Measurements from ENCODE around the gene ARMC3. TPM values are rescaled to one million over a fixed set of nuclear protein-coding genes. Genes with fewer than 3 reads are reported as not detected.

ARMC3 gene
- total and polyA plus RNA-seq, 4 donors: 0.05 TPM; not detected in 3

DNA sequence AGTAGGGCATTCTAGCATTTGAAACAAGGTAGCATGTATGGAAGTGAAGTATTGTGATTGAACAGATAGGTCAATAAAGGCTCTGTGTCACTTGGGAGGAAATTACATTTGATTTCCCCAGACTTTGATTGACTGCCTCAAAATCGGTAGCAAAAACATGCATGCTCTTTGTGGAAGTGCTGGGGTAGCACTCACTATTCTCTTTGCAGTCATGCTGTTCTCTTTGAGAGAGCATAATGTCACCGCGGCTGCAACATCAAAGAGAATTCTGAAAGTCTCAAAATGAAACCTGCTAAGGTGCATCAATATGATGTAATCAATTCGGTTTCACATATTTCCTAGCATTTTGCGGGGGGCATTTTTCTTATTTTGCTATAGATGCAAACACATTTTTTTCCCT, 64.2 kb downstream of the ARMC3 start:
- Histone ChIP-seq H3K4me1 (ENCODE audit: control insufficient read depth in 4 of 4, insufficient read depth in 4 of 4, low read length in 3 of 4) (peaks cover 2 to 19% (median 14%) of the 10 kb centered on the region in 4 donors), H3K9me3 (ENCODE audit: control insufficient read depth in 4 of 4, low read length in 3 of 4) (no peaks in the 10 kb centered on the region), H3K27ac (ENCODE audit: low read depth in 1 of 2, low read length in 2 of 2) (no peak overlapping the region), H3K9ac (ENCODE audit: low read depth in 1 of 2, low read length in 2 of 2) (no peak overlapping the region), H3K36me3 (ENCODE audit: control insufficient read depth in 4 of 4, insufficient read depth in 3 of 4, low read depth in 1 of 4, low read length in 3 of 4) (no peaks in the 10 kb centered on the region), H3K4me3 (ENCODE audit: low read depth in 1 of 3, low read length in 3 of 3) (no peak overlapping the region), H3K27me3 (ENCODE audit: control insufficient read depth in 4 of 4, insufficient read depth in 4 of 4, low read length in 3 of 4) (no peaks in the 10 kb centered on the region)
- DNase-seq (ENCODE audit: low spot score): no peak
- WGBS: 31% methylated on average over 5 of the region's 5 CpGs
- TF ChIP-seq TAF1 (conservative IDR thresholded peaks at IDR 0.05): no peak
- TF ChIP-seq FOXA2 (IDR thresholded peaks at IDR 0.05): no peak
- no peak for TF ChIP-seq NR2F2 (IDR thresholded peaks at IDR 0.05)
- TF ChIP-seq, protein P1, sequence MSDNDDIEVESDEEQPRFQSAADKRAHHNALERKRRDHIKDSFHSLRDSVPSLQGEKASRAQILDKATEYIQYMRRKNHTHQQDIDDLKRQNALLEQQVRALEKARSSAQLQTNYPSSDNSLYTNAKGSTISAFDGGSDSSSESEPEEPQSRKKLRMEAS (IDR thresholded peaks at IDR 0.05): no peak
- TF ChIP-seq YY1 (IDR thresholded peaks at IDR 0.05): no peak

DNA sequence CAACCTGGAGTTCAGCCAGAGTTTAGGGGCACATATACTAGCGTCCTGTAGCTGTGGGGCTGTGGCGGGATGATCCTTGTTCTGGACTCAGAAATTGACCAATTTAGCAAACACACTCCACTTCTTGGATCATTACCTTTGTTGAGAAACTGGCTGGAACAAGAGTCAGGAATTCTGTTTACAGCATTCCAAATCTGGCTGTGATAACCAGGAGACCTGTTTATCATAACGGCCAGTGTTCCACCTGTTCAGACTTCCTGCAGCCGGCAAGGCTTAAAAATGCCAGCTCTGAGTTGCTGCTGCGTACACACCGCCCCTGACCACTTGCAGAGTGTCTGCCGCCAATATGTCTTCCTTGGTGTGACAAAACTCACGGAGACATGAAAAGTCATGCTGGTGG, 64.8 kb downstream of the ARMC3 start:
- 26% methylated on average over 8 of the region's 8 CpGs for WGBS
- Histone ChIP-seq H3K4me1 (ENCODE audit: control insufficient read depth in 4 of 4, insufficient read depth in 4 of 4, low read length in 3 of 4) (peaks cover 2 to 19% (median 14%) of the 10 kb centered on the region in 4 donors), H3K27ac (ENCODE audit: low read depth in 1 of 2, low read length in 2 of 2) (no peak overlapping the region), H3K36me3 (ENCODE audit: control insufficient read depth in 4 of 4, insufficient read depth in 3 of 4, low read depth in 1 of 4, low read length in 3 of 4) (no peaks in the 10 kb centered on the region), H3K4me3 (ENCODE audit: low read depth in 1 of 3, low read length in 3 of 3) (no peak overlapping the region), H3K9me3 (ENCODE audit: control insufficient read depth in 4 of 4, low read length in 3 of 4) (no peaks in the 10 kb centered on the region), H3K27me3 (ENCODE audit: control insufficient read depth in 4 of 4, insufficient read depth in 4 of 4, low read length in 3 of 4) (no peaks in the 10 kb centered on the region), H3K9ac (ENCODE audit: low read depth in 1 of 2, low read length in 2 of 2) (no peak overlapping the region)
- peak; percentile 30 for TF ChIP-seq FOXA2 (IDR thresholded peaks at IDR 0.05)
- TF ChIP-seq, protein P1 (IDR thresholded peaks at IDR 0.05): peak; percentile 23
- TF ChIP-seq YY1 (IDR thresholded peaks at IDR 0.05): peak; percentile 3
- peak in 1 of 2 donors; percentile 28 for TF ChIP-seq RAD21 (IDR thresholded peaks at IDR 0.05)
- TF ChIP-seq SP1 (IDR thresholded peaks at IDR 0.05): peak; percentile 31
- TF ChIP-seq JUND (IDR thresholded peaks at IDR 0.05): peak in 1 of 2 donors; percentile 30
- TF ChIP-seq NR2F2 (IDR thresholded peaks at IDR 0.05): no peak
- TF ChIP-seq FOXA1 (IDR thresholded peaks at IDR 0.05): no peak
- peak; percentile 25 to 61 for TF ChIP-seq RXRA (IDR thresholded peaks at IDR 0.05)
- TF ChIP-seq HNF4G (IDR thresholded peaks at IDR 0.05): no peak
- TF ChIP-seq, protein P2, sequence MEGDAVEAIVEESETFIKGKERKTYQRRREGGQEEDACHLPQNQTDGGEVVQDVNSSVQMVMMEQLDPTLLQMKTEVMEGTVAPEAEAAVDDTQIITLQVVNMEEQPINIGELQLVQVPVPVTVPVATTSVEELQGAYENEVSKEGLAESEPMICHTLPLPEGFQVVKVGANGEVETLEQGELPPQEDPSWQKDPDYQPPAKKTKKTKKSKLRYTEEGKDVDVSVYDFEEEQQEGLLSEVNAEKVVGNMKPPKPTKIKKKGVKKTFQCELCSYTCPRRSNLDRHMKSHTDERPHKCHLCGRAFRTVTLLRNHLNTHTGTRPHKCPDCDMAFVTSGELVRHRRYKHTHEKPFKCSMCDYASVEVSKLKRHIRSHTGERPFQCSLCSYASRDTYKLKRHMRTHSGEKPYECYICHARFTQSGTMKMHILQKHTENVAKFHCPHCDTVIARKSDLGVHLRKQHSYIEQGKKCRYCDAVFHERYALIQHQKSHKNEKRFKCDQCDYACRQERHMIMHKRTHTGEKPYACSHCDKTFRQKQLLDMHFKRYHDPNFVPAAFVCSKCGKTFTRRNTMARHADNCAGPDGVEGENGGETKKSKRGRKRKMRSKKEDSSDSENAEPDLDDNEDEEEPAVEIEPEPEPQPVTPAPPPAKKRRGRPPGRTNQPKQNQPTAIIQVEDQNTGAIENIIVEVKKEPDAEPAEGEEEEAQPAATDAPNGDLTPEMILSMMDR (IDR thresholded peaks at IDR 0.05; ENCODE audit: low read depth, low read length, missing input control): no peak
- TF ChIP-seq, protein P3, sequence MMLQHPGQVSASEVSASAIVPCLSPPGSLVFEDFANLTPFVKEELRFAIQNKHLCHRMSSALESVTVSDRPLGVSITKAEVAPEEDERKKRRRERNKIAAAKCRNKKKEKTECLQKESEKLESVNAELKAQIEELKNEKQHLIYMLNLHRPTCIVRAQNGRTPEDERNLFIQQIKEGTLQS (IDR thresholded peaks at IDR 0.05): no peak
- peak; percentile 59 to 61 for TF ChIP-seq HNF4A (conservative IDR thresholded peaks at IDR 0.05)
- no peak for DNase-seq (ENCODE audit: low spot score)

DNA sequence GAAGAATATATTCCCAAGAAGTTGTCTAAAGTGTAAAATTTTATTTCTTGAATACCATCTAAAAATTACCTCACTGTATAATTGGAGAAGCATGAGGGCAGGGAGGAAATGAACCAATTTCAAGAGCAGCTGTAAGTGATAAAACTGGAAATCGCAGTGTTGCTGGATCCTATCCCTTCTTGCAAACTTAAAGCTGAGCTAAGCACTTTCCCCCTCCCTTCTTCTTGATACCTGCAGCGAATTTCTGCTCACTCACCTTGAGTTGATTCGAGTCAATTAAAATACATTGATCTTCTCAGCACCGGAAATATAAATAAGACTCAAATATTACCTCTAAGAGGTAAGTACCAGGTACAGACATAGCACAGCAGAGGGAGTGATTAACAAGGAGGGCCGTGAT, 65.5 kb downstream of the ARMC3 start:
- H3K27me3 ChIP-seq (ENCODE audit: control insufficient read depth in 4 of 4, insufficient read depth in 4 of 4, low read length in 3 of 4): no peaks in the 10 kb centered on the region
- DNase-seq (ENCODE audit: low spot score): no peak
- TF ChIP-seq NR2F2 (IDR thresholded peaks at IDR 0.05) (no peak), FOXA1 (IDR thresholded peaks at IDR 0.05) (no peak), RAD21 (IDR thresholded peaks at IDR 0.05) (no peak), FOXA2 (IDR thresholded peaks at IDR 0.05) (no peak), SP1 (IDR thresholded peaks at IDR 0.05) (no peak), HNF4G (IDR thresholded peaks at IDR 0.05) (no peak), RXRA (IDR thresholded peaks at IDR 0.05) (no peak), EGR1 (IDR thresholded peaks at IDR 0.05; ENCODE audit: low read depth in 2 of 2) (no peak), GABPA (IDR thresholded peaks at IDR 0.05 in 1 of 2, conservative IDR thresholded peaks at IDR 0.05 in 1 of 2) (no peak), HNF4A (conservative IDR thresholded peaks at IDR 0.05) (no peak)
- TF ChIP-seq, protein P4, sequence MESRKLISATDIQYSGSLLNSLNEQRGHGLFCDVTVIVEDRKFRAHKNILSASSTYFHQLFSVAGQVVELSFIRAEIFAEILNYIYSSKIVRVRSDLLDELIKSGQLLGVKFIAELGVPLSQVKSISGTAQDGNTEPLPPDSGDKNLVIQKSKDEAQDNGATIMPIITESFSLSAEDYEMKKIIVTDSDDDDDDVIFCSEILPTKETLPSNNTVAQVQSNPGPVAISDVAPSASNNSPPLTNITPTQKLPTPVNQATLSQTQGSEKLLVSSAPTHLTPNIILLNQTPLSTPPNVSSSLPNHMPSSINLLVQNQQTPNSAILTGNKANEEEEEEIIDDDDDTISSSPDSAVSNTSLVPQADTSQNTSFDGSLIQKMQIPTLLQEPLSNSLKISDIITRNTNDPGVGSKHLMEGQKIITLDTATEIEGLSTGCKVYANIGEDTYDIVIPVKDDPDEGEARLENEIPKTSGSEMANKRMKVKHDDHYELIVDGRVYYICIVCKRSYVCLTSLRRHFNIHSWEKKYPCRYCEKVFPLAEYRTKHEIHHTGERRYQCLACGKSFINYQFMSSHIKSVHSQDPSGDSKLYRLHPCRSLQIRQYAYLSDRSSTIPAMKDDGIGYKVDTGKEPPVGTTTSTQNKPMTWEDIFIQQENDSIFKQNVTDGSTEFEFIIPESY (IDR thresholded peaks at IDR 0.05): no peak
- TF ChIP-seq, protein P5, sequence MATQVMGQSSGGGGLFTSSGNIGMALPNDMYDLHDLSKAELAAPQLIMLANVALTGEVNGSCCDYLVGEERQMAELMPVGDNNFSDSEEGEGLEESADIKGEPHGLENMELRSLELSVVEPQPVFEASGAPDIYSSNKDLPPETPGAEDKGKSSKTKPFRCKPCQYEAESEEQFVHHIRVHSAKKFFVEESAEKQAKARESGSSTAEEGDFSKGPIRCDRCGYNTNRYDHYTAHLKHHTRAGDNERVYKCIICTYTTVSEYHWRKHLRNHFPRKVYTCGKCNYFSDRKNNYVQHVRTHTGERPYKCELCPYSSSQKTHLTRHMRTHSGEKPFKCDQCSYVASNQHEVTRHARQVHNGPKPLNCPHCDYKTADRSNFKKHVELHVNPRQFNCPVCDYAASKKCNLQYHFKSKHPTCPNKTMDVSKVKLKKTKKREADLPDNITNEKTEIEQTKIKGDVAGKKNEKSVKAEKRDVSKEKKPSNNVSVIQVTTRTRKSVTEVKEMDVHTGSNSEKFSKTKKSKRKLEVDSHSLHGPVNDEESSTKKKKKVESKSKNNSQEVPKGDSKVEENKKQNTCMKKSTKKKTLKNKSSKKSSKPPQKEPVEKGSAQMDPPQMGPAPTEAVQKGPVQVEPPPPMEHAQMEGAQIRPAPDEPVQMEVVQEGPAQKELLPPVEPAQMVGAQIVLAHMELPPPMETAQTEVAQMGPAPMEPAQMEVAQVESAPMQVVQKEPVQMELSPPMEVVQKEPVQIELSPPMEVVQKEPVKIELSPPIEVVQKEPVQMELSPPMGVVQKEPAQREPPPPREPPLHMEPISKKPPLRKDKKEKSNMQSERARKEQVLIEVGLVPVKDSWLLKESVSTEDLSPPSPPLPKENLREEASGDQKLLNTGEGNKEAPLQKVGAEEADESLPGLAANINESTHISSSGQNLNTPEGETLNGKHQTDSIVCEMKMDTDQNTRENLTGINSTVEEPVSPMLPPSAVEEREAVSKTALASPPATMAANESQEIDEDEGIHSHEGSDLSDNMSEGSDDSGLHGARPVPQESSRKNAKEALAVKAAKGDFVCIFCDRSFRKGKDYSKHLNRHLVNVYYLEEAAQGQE (IDR thresholded peaks at IDR 0.05): no peak

More for the DNA sequence above, 65.5 kb downstream of the ARMC3 start:
- Histone ChIP-seq H3K4me1 (ENCODE audit: control insufficient read depth in 4 of 4, insufficient read depth in 4 of 4, low read length in 3 of 4) (peaks cover 2 to 15% (median 12%) of the 10 kb centered on the region in 4 donors), H3K36me3 (ENCODE audit: control insufficient read depth in 4 of 4, insufficient read depth in 3 of 4, low read depth in 1 of 4, low read length in 3 of 4) (no peaks in the 10 kb centered on the region), H3K9ac (ENCODE audit: low read depth in 1 of 2, low read length in 2 of 2) (no peak overlapping the region), H3K9me3 (ENCODE audit: control insufficient read depth in 4 of 4, low read length in 3 of 4) (no peaks in the 10 kb centered on the region), H3K27ac (ENCODE audit: low read depth in 1 of 2, low read length in 2 of 2) (no peak overlapping the region), H3K4me3 (ENCODE audit: low read depth in 1 of 3, low read length in 3 of 3) (no peak overlapping the region)
- WGBS: 89% methylated on average over 5 of the region's 5 CpGs

Measured in liver (tissue), 9 donors.